Measurements from ENCODE around the gene MRPL9.
"Not testable (repeated sequence)": the region's sequence is repeated elsewhere in the genome, so short reads cannot be mapped to it uniquely, and the experiment has no call there.

GRCh38 chr1:151780736-151781135 lies 17.4 kb upstream of the MRPL9 start:
- TF ChIP-seq CTCF (IDR thresholded peaks at IDR 0.05; ENCODE audit: low read depth, low read length); MAX (IDR thresholded peaks at IDR 0.05; ENCODE audit: low read depth, low read length); POLR2A (IDR thresholded peaks at IDR 0.05; ENCODE audit: extremely low read depth, insufficient read length); MYC (IDR thresholded peaks at IDR 0.05; ENCODE audit: low read depth, low read length): not testable (repeated sequence)
